GM12878 (cell line): Measurements from ENCODE around the gene THSD4. TPM values are rescaled to one million over a fixed set of nuclear protein-coding genes. Genes with fewer than 3 reads are reported as not detected.

Experiments used
- ATAC-seq: fragments of 200-7000 bp; cut with Tn5 transposase; 3 replicates; pipeline ENCODE4 v1.9.1; 2020; ENCODE audit warnings: mild to moderate bottlenecking, moderate library complexity
- BruUV-seq: library from RNA; stranded (reverse); fragments of 400-500 nt; replicated peaks from 2 replicates; lab custom pipeline; 2021; lab: Mats Ljungman, UMichigan
- CTCF ChIA-PET: fragments of 300-600 bp; sonication (Branson Sonifier 250); formaldehyde crosslinking; extraction: SDS; loops from one replicate; lab custom pipeline; 2021; ENCODE audit warnings: inconsistent platforms; lab: Yijun Ruan, JAX
- POLR2A ChIA-PET: fragments of 350-600 bp; formaldehyde crosslinking; extraction: SDS; loops from one replicate; lab custom pipeline; 2021; ENCODE audit warnings: inconsistent platforms; lab: Charles Lee
- RAD21 ChIA-PET: fragments of 300-600 bp; sonication (Branson Sonifier 250); formaldehyde crosslinking; loops from one replicate; lab custom pipeline; 2023; ENCODE audit warnings: antibody characterized with exemption; ENCODE audit not compliant: unreplicated experiment; lab: Charles Lee
- SMC1A ChIA-PET: fragments of 300-600 bp; sonication (Branson Sonifier 250); formaldehyde crosslinking; loops from one replicate; lab custom pipeline; 2023; ENCODE audit not compliant: unreplicated experiment, uncharacterized antibody; lab: Charles Lee
- DNase-seq: peaks from one replicate; pipeline ENCODE4 v3.0.0-alpha.2; 2011; ENCODE audit warnings: low read depth, low spot score
- FAIRE-seq: peaks from 3 replicates; lab custom pipeline; 2011; peaks lifted over from hg19 to GRCh38; lab: Jason Lieb, UNC
- H2AFZ ChIP-seq: 2 replicates; pipeline ENCODE4 v1.6.0; 2011; ENCODE audit warnings: low read depth, low read length, control low read depth; ENCODE audit not compliant: control insufficient read depth
- H3K27ac ChIP-seq: 2 replicates; pipeline ENCODE4 v1.5.1; 2011; ENCODE audit warnings: control low read depth; ENCODE audit not compliant: control insufficient read depth, insufficient read depth
- H3K27me3 ChIP-seq, 2 experiments: replicated peaks in 1 of 2; 2 replicates each; pipeline versions ENCODE4 v1.6.0 to v1.6.1; 2011; ENCODE audit warnings: low read length in 1 of 2; ENCODE audit not compliant: control insufficient read depth in 2 of 2, insufficient read depth in 2 of 2
- H3K36me3 ChIP-seq, 2 experiments: 2 replicates each; pipeline ENCODE4 v1.5.1; 2011; ENCODE audit warnings: low read length in 1 of 2; ENCODE audit not compliant: control insufficient read depth in 2 of 2, insufficient read depth in 2 of 2
- H3K4me1 ChIP-seq: 2 replicates; pipeline ENCODE4 v1.6.1; 2011; ENCODE audit warnings: mild to moderate bottlenecking, low read length, moderate library complexity, mixed read lengths; ENCODE audit not compliant: control insufficient read depth, insufficient read depth
- H3K4me2 ChIP-seq: 2 replicates; pipeline ENCODE4 v1.6.0; 2011; ENCODE audit warnings: control low read depth; ENCODE audit not compliant: control insufficient read depth, insufficient read depth
- H3K4me3 ChIP-seq: fragments of 200-600 bp; sonication (generic); 2 replicates; pipeline ENCODE4 v1.5.1; 2016
- H3K79me2 ChIP-seq: 2 replicates; pipeline ENCODE4 v1.6.0; 2011; ENCODE audit warnings: low read length; ENCODE audit not compliant: control insufficient read depth, insufficient read depth
- H3K9ac ChIP-seq: 2 replicates; pipeline ENCODE4 v1.8.0; 2011; ENCODE audit warnings: low read length, control low read depth, mixed read lengths; ENCODE audit not compliant: control insufficient read depth, insufficient read depth
- H3K9me3 ChIP-seq: replicated peaks from 3 replicates; pipeline ENCODE4 v1.5.1; 2011; ENCODE audit warnings: mild to moderate bottlenecking, low read length; ENCODE audit not compliant: control insufficient read depth, insufficient read depth
- H4K20me1 ChIP-seq: 2 replicates; pipeline ENCODE4 v1.6.0; 2011; ENCODE audit not compliant: control insufficient read depth, insufficient read depth
- E2F4 ChIP-seq: IDR thresholded peaks from 2 replicates; pipeline ENCODE4 v1.6.1; 2012; ENCODE audit warnings: low read depth, low read length, improper control_type of control experiment
- EZH2 ChIP-seq: IDR thresholded peaks from 2 replicates; pipeline ENCODE4 v1.6.1; 2012; ENCODE audit warnings: low read depth, mild to moderate bottlenecking, control low read depth, inconsistent platforms, low read length, borderline replicate concordance; ENCODE audit not compliant: control insufficient read depth
- FOS ChIP-seq: IDR thresholded peaks from 3 replicates; pipeline ENCODE4 v1.6.1; 2011; ENCODE audit warnings: borderline replicate concordance; ENCODE audit not compliant: insufficient read length; ENCODE audit errors: extremely low read depth
- IKZF2 ChIP-seq, 2 experiments: fragments of 450-650 bp; IDR thresholded peaks; 2 replicates each; pipeline ENCODE4 v1.6.1; 2017; ENCODE audit warnings: mild to moderate bottlenecking in 2 of 2, moderate library complexity in 2 of 2
- LARP7 ChIP-seq: fragments of 450-650 bp; IDR thresholded peaks from 2 replicates; pipeline ENCODE4 v1.6.1; 2017; ENCODE audit warnings: mild to moderate bottlenecking
- POLR2AphosphoS5 ChIP-seq: IDR thresholded peaks from 2 replicates; pipeline ENCODE4 v1.6.1; 2011; ENCODE audit warnings: mild to moderate bottlenecking, low read length, inconsistent platforms
- SIX5 ChIP-seq: IDR thresholded peaks from 2 replicates; pipeline ENCODE4 v1.6.1; 2011; ENCODE audit warnings: mild to moderate bottlenecking, low read depth, low read length, moderate library complexity; ENCODE audit not compliant: severe bottlenecking
- ZNF274 ChIP-seq: IDR thresholded peaks from one replicate; pipeline ENCODE4 v1.8.0; 2011; ENCODE audit not compliant: insufficient read length, insufficient read depth
- ZNF687 ChIP-seq: fragments of 450-650 bp; IDR thresholded peaks from 2 replicates; pipeline ENCODE4 v1.6.1; 2017; ENCODE audit warnings: mild to moderate bottlenecking, moderate library complexity
- WGBS: methylation state at CpG from one replicate; pipeline ENCODE4 v1.1.6; 2016; ENCODE audit warnings: low lambda C conversion rate; ENCODE audit not compliant: insufficient replicate concordance, insufficient coverage; ENCODE audit errors: missing lambda C conversion rate; 5-methylcytosine and 5-hydroxymethylcytosine counted together
- in situ Hi-C: fragments of 300-500 bp; cut with MboI; formaldehyde crosslinking; loops from 9 replicates; pipeline ENCODE4 v1.14.3; 2018; ENCODE audit warnings: mixed read lengths
- intact Hi-C: fragments of 100-400 bp; cut with micrococcal nuclease; formaldehyde crosslinking; loops from one replicate; pipeline ENCODE4 v1.14.2; 2022; ENCODE audit not compliant: unreplicated experiment
- polyA plus RNA-seq, 11 experiments: library from polyadenylated mRNA; depleted of rRNA in 4 of 11; unstranded in 6 of 11; stranded (reverse) in 5 of 11; fragments of >200 nt; fragmentation: Nextera tagmentation in 4 of 11; fragmentation: Illumina TruSeq in 1 of 11; extraction: Ambion mirVana in 4 of 11; extraction: Trizol in 1 of 11; gene quantifications; 1 replicate in 1 of 11; 2 replicates in 10 of 11; pipeline versions ENCODE4 v1.2.1 to v1.2.3, GENCODE V29; 2011 to 2016; ENCODE audit warnings: inconsistent platforms in 2 of 11, missing spikeins in 2 of 11, low read depth in 1 of 11
- total RNA-seq, 4 experiments: library from RNA; depleted of rRNA in 3 of 4; stranded (reverse); fragments of >200 nt in 3 of 4; fragmentation: Illumina TruSeq in 1 of 4; extraction: Trizol in 1 of 4; gene quantifications; 2 replicates each; pipeline versions ENCODE4 v1.2.1 to v1.2.3, GENCODE V29; 2013 to 2021

The THSD4 gene
- total and polyA plus RNA-seq, 10 of the 15 experiments (the other 5 are each of a cell fraction or from before 2014, with no cell fraction given) = 0.04 to 0.13 (median 0.05) TPM; not detected in 7

GRCh38 chr15:71380345-71380744 is 265.1 kb downstream of the THSD4 start:
- no peak overlapping the region for H3K4me3 ChIP-seq
- no peak for FAIRE-seq
- in situ Hi-C loops = no loop called here
- BruUV-seq = no TSS peak
- no peak overlapping the region for H3K4me2 ChIP-seq
- H2AFZ ChIP-seq = no peak overlapping the region
- H3K79me2 ChIP-seq = no peaks in the 10 kb centered on the region
- 2% methylated on average over 2 of the region's 2 CpGs for WGBS
- no peak overlapping the region for H3K9ac ChIP-seq
- TF ChIP-seq IKZF2 (IDR thresholded peaks at IDR 0.05) = no peak
- TF ChIP-seq ZNF274 = no peak
- no peak for TF ChIP-seq EZH2
- TF ChIP-seq SIX5 = no peak
- no peak for TF ChIP-seq LARP7
- TF ChIP-seq ZNF687 = no peak
- TF ChIP-seq E2F4 = no peak
- no peak for TF ChIP-seq FOS
- no peak for TF ChIP-seq POLR2AphosphoS5
- DNase-seq = no peak
- no peak for ATAC-seq
- H3K27me3 ChIP-seq = no peaks in the 10 kb centered on the region; a peak in 1 of 4 replicates
- no peaks in the 10 kb centered on the region for H3K4me1 ChIP-seq
- H3K27ac ChIP-seq = no peak overlapping the region
- H3K36me3 ChIP-seq = no peaks in the 10 kb centered on the region
- SMC1A ChIA-PET = interaction anchor here (0.6 kb wide), 1 partner anchor 541 kb away, joined by 4 read pairs; no protein-coding TSS in a partner anchor
- RAD21 ChIA-PET = no interaction called here
- intact Hi-C loops = no loop called here
- no peaks in the 10 kb centered on the region for H4K20me1 ChIP-seq
- CTCF ChIA-PET = no interaction called here
- H3K9me3 ChIP-seq = no peaks in the 10 kb centered on the region
- POLR2A ChIA-PET = no interaction called here
